ENCODE measurements around the gene ZNF385B.

ZNF385B gene

GRCh38 chr2:179541586-179541985 lies 319.8 kb downstream of the ZNF385B start:
- DNase-seq (ENCODE audit: low spot score): no peak
- no peak for TF ChIP-seq CTCF (IDR thresholded peaks at IDR 0.05; ENCODE audit: extremely low read depth, missing control alignments)

DNA sequence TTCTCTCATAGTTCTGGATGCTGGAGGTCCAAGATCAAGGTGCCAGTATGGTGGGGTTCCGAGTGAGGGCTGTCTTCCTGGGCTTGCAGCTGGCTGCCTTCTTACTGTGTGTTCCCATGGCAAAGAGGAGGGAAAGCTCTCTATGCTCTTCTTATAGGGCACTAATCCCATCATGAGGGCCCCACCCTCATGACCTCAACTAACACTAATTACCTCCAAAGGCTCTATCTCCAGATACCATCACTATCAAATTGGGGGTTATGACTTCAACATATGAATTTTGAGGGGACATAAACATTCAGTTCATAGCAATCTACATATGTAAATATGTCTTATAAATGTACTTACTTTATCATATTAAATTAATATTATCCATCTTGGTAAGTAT lies 322.3 kb downstream of the ZNF385B start:
- no peak for TF ChIP-seq CTCF (IDR thresholded peaks at IDR 0.05; ENCODE audit: extremely low read depth, missing control alignments)
- DNase-seq (ENCODE audit: low spot score): no peak

- no peak for TF ChIP-seq CTCF (IDR thresholded peaks at IDR 0.05; ENCODE audit: extremely low read depth, missing control alignments)
- DNase-seq (ENCODE audit: low spot score): no peak
Observed at GRCh38 chr2:179538406-179539123, 322.8 kb downstream of the ZNF385B start.

- no peak for TF ChIP-seq CTCF (IDR thresholded peaks at IDR 0.05; ENCODE audit: extremely low read depth, missing control alignments)
- no peak for DNase-seq (ENCODE audit: low spot score)
Observed at GRCh38 chr2:179536185-179536584, 325.2 kb downstream of the ZNF385B start.

DNA sequence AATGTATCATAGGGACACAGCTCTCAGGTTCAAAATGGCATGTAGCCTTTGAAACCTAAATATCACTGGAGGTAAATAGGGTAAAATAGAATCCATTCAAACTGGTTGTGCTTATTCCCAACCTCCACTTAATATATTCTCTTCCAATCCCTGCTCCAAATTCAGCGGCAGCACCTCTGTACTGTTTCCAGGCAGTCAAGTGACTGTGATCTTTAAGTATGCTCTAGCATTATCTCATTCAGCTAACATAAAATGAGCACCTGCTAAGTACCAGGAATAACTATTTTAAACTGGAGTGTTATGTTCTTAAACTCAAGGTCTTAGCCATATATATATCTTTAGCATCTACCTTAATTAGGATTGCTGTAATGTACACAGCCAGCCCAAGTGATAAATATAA lies 327.5 kb downstream of the ZNF385B start:
- no peak for DNase-seq (ENCODE audit: low spot score)
- no peak for TF ChIP-seq CTCF (IDR thresholded peaks at IDR 0.05; ENCODE audit: extremely low read depth, missing control alignments)

- no peak for DNase-seq (ENCODE audit: low spot score)
- no peak for TF ChIP-seq CTCF (IDR thresholded peaks at IDR 0.05; ENCODE audit: extremely low read depth, missing control alignments)
Observed at GRCh38 chr2:179532863-179533278, 328.5 kb downstream of the ZNF385B start.

GRCh38 chr2:179528576-179529069 lies 332.8 kb downstream of the ZNF385B start:
- no peak for TF ChIP-seq CTCF (IDR thresholded peaks at IDR 0.05; ENCODE audit: extremely low read depth, missing control alignments)
- DNase-seq (ENCODE audit: low spot score): no peak

All from GM20000 (cell line).